H1 (cell line): ENCODE data around the gene G6PC3. TPM values are rescaled to one million over a fixed set of nuclear protein-coding genes. Genes with fewer than 3 reads are reported as not detected.

Experiments used
- CTCF ChIA-PET: fragments of 300-600 bp; sonication (Branson Sonifier 250); formaldehyde crosslinking; loops from one replicate; lab custom pipeline; 2021; ENCODE audit not compliant: partially characterized antibody; lab: Charles Lee
- POLR2A ChIA-PET: fragments of 300-600 bp; sonication (Branson Sonifier 250); formaldehyde crosslinking; loops from one replicate; lab custom pipeline; 2021; ENCODE audit warnings: inconsistent platforms; ENCODE audit not compliant: partially characterized antibody; lab: Charles Lee
- DNase-seq, 2 experiments: peaks; one replicate each; pipeline versions ENCODE4 v3.0.0 to v3.0.0-alpha.2; 2010 to 2022; ENCODE audit warnings: low spot score in 2 of 2, low read depth in 1 of 2, mixed read lengths in 1 of 2
- FAIRE-seq: peaks from 2 replicates; lab custom pipeline; 2011; peaks lifted over from hg19 to GRCh38; lab: Jason Lieb, UNC
- H2AFZ ChIP-seq: 2 replicates; pipeline ENCODE4 v1.8.1; 2012; ENCODE audit warnings: low read length, inconsistent platforms
- H2AK5ac ChIP-seq: 2 replicates; pipeline ENCODE4 v1.6.1; 2013; ENCODE audit warnings: low read depth, low read length
- H2BK120ac ChIP-seq: replicated peaks from 2 replicates; pipeline ENCODE3; 2013; ENCODE audit warnings: low read depth, low read length, inconsistent platforms
- H2BK12ac ChIP-seq: 2 replicates; pipeline ENCODE4 v1.6.1; 2013; ENCODE audit warnings: low read depth, low read length
- H2BK15ac ChIP-seq: 2 replicates; pipeline ENCODE4 v1.6.1; 2013; ENCODE audit warnings: low read length
- H2BK20ac ChIP-seq: 2 replicates; pipeline ENCODE4 v1.6.1; 2013; ENCODE audit warnings: low read length
- H2BK5ac ChIP-seq: 2 replicates; pipeline ENCODE4 v1.6.1; 2013; ENCODE audit warnings: low read depth, low read length
- H3K14ac ChIP-seq: 2 replicates; pipeline ENCODE4 v1.6.1; 2013; ENCODE audit warnings: inconsistent platforms; ENCODE audit not compliant: insufficient read length
- H3K18ac ChIP-seq: 2 replicates; pipeline ENCODE4 v1.6.1; 2013; ENCODE audit warnings: low read length; ENCODE audit errors: extremely low read depth
- H3K23ac ChIP-seq: 2 replicates; pipeline ENCODE4 v1.6.1; 2013; ENCODE audit warnings: inconsistent platforms; ENCODE audit not compliant: insufficient read length
- H3K23me2 ChIP-seq: 2 replicates; pipeline ENCODE4 v1.6.1; 2013; ENCODE audit warnings: low read depth, low read length
- H3K27ac ChIP-seq: 2 replicates; pipeline ENCODE4 v1.6.1; 2011; ENCODE audit warnings: low read depth, low read length, inconsistent platforms
- H3K27me3 ChIP-seq, 4 experiments: replicated peaks in 1 of 4; 1 replicate in 1 of 4; 2 replicates in 3 of 4; pipeline versions ENCODE4 v1.6.1 to v1.8.1; 2011 to 2013; ENCODE audit warnings: low read length in 3 of 4, mild to moderate bottlenecking in 3 of 4, inconsistent platforms in 2 of 4, mixed read lengths in 2 of 4, moderate library complexity in 1 of 4; ENCODE audit not compliant: control insufficient read depth in 3 of 4, insufficient read depth in 3 of 4; ENCODE audit errors: extremely low read depth in 1 of 4
- H3K36me3 ChIP-seq, 4 experiments: 2 replicates each; pipeline versions ENCODE4 v1.6.1 to v1.8.1; 2011 to 2013; ENCODE audit warnings: mild to moderate bottlenecking in 4 of 4, low read length in 3 of 4, moderate library complexity in 2 of 4, control low read depth in 1 of 4, inconsistent platforms in 1 of 4; ENCODE audit not compliant: insufficient read depth in 4 of 4, control insufficient read depth in 2 of 4
- H3K4ac ChIP-seq: replicated peaks from 2 replicates; pipeline ENCODE3; 2013; ENCODE audit warnings: low read length, low read depth, mixed read lengths, inconsistent platforms; ENCODE audit not compliant: insufficient read length
- H3K4me1 ChIP-seq, 4 experiments: replicated peaks in 1 of 4; 1 replicate in 1 of 4; 2 replicates in 3 of 4; pipeline versions ENCODE4 v1.6.1 to v1.8.1; 2011 to 2013; ENCODE audit warnings: low read length in 3 of 4, inconsistent platforms in 2 of 4, mixed read lengths in 1 of 4; ENCODE audit not compliant: insufficient read depth in 4 of 4, control insufficient read depth in 3 of 4
- H3K4me2 ChIP-seq, 2 experiments: 2 replicates each; pipeline versions ENCODE4 v1.6.1 to v1.8.1; 2011 to 2013; ENCODE audit warnings: low read depth in 2 of 2, low read length in 2 of 2, control low read depth in 1 of 2, inconsistent platforms in 1 of 2, mild to moderate bottlenecking in 1 of 2; ENCODE audit not compliant: insufficient read depth in 1 of 2
- H3K4me3 ChIP-seq, 4 experiments: fragments of 200-600, 300-600 bp in 1 of 4; sonication (generic), shearing (Covaris generic), sonication (Bioruptor Twin) in 1 of 4; 2 replicates each; pipeline versions ENCODE4 v1.5.1 to v1.8.1; 2011 to 2016; ENCODE audit warnings: low read length in 4 of 4, low read depth in 3 of 4, control low read depth in 2 of 4, inconsistent platforms in 2 of 4, mild to moderate bottlenecking in 2 of 4, mixed read lengths in 1 of 4, moderate library complexity in 1 of 4; ENCODE audit not compliant: insufficient read depth in 2 of 4; ENCODE audit errors: extremely low read depth in 1 of 4
- H3K56ac ChIP-seq: replicated peaks from 2 replicates; pipeline ENCODE3; 2013; ENCODE audit warnings: low read depth, mild to moderate bottlenecking, mixed read lengths, low read length, inconsistent platforms; ENCODE audit not compliant: insufficient read length
- H3K79me1 ChIP-seq: 2 replicates; pipeline ENCODE4 v1.6.1; 2013; ENCODE audit warnings: low read depth, low read length, control low read depth
- H3K79me2 ChIP-seq, 2 experiments: 2 replicates each; pipeline versions ENCODE4 v1.6.1 to v1.8.1; 2012 to 2013; ENCODE audit warnings: low read length in 2 of 2, mild to moderate bottlenecking in 2 of 2, inconsistent platforms in 1 of 2; ENCODE audit not compliant: insufficient read depth in 2 of 2, control insufficient read depth in 1 of 2
- H3K9ac ChIP-seq, 4 experiments: replicated peaks in 1 of 4; 1 replicate in 1 of 4; 2 replicates in 3 of 4; pipeline versions ENCODE4 v1.6.1 to v1.8.1; 2011 to 2013; ENCODE audit warnings: low read depth in 3 of 4, low read length in 3 of 4, control low read depth in 2 of 4, mild to moderate bottlenecking in 2 of 4, moderate library complexity in 2 of 4, inconsistent platforms in 1 of 4; ENCODE audit errors: extremely low read depth in 1 of 4
- H3K9me3 ChIP-seq, 2 experiments: 2 replicates each; pipeline versions ENCODE4 v1.6.1 to v1.8.1; 2012 to 2013; ENCODE audit warnings: mild to moderate bottlenecking in 2 of 2, moderate library complexity in 2 of 2, control low read depth in 1 of 2, inconsistent platforms in 1 of 2, low read depth in 1 of 2, low read length in 1 of 2, mixed read lengths in 1 of 2; ENCODE audit not compliant: insufficient read depth in 2 of 2
- H4K20me1 ChIP-seq, 2 experiments: replicated peaks in 1 of 2; 2 replicates each; pipeline versions ENCODE3 to v1.8.1; 2011 to 2013; ENCODE audit warnings: inconsistent platforms in 2 of 2, low read length in 2 of 2, mild to moderate bottlenecking in 1 of 2; ENCODE audit not compliant: insufficient read depth in 2 of 2, control insufficient read depth in 1 of 2
- H4K5ac ChIP-seq: 2 replicates; pipeline ENCODE4 v1.6.1; 2013; ENCODE audit warnings: low read length, low read depth, mixed read lengths, inconsistent platforms; ENCODE audit not compliant: insufficient read length
- H4K8ac ChIP-seq: 2 replicates; pipeline ENCODE4 v1.8.0; 2013; ENCODE audit warnings: mild to moderate bottlenecking, moderate library complexity, low read length, inconsistent platforms; ENCODE audit not compliant: insufficient read depth; ENCODE audit errors: extremely low read depth
- H4K91ac ChIP-seq: replicated peaks from 2 replicates; pipeline ENCODE3; 2013; ENCODE audit warnings: low read length, mixed read lengths, inconsistent platforms; ENCODE audit not compliant: insufficient read length
- NRF1 ChIP-seq: IDR thresholded peaks from 2 replicates; pipeline ENCODE4 v1.6.1; 2011; ENCODE audit warnings: mild to moderate bottlenecking, low read depth, low read length, improper control_type of control experiment
- WGBS, 2 experiments: shearing (Covaris generic) in 1 of 2; methylation state at CpG; one replicate each; pipeline versions ENCODE4 v1.1.6 to v1.1.7; 2013 to 2015; ENCODE audit warnings: low lambda C conversion rate in 2 of 2, mixed read lengths in 2 of 2, inconsistent platforms in 1 of 2, low coverage in 1 of 2, missing lambda C conversion rate in 1 of 2; ENCODE audit not compliant: insufficient replicate concordance in 2 of 2, insufficient coverage in 1 of 2, insufficient read length in 1 of 2; ENCODE audit errors: extremely low coverage in 1 of 2, missing lambda C conversion rate in 1 of 2; 5-methylcytosine and 5-hydroxymethylcytosine counted together
- polyA plus RNA-seq, 7 experiments: library from polyadenylated mRNA; depleted of rRNA in 3 of 7; stranded (reverse) in 5 of 7; unstranded in 2 of 7; fragments of >200 nt in 5 of 7; fragments of 200-250 nt in 2 of 7; gene quantifications; 1 replicate in 5 of 7; 2 replicates in 1 of 7; 4 replicates in 1 of 7; pipeline versions ENCODE4 v1.2.1 to v1.2.3, GENCODE V29; 2011 to 2013; ENCODE audit warnings: missing spikeins in 2 of 7, mixed read lengths in 2 of 7
- total RNA-seq: library from RNA; stranded (reverse); fragmentation: NEBNext Ultra II Directional; extraction: Animal tissue kit (Norgen Biotek cat#: 25700); gene quantifications from 2 replicates; pipeline ENCODE4 v1.2.1, GENCODE V29; 2021

The G6PC3 gene
- total and polyA plus RNA-seq, 2 of the 8 experiments (the other 6 are each of a cell fraction or from before 2014, with no cell fraction given), result 104 to 343 TPM

GRCh38 chr17:44123356-44124117 lies 53.0 kb downstream of the G6PC3 start, which contains the start of gene HDAC5:
HDAC5 (minus strand) TSS chr17:44123641; CDS start chr17:44117515, 6,126 bp downstream.
- Histone ChIP-seq H4K91ac (no peak within 1 kb of the TSS), H3K56ac (peak within 1 kb of the TSS; percentile 33), H3K18ac (peak within 1 kb of the TSS; percentile 85), H3K4me2 (peak within 1 kb of the TSS; percentile 81 to 93), H3K14ac (no peak within 1 kb of the TSS), H2AK5ac (no peak within 1 kb of the TSS; the same call in 1 of the 2 replicates), H2BK12ac (peak within 1 kb of the TSS; percentile 96; the same call in 1 of the 2 replicates), H2BK15ac (0 out of 2 replicates have a peak within 1 kb of the TSS, but pooled peaks have one; percentile 92), H4K8ac (peak within 1 kb of the TSS; percentile 96), H4K20me1 (peaks cover 0 to 8% of the 10 kb centered on the region in 2 experiments), H3K23ac (no peak within 1 kb of the TSS), H3K4me3 (peak within 1 kb of the TSS; percentile 77 to 99 (median 88)), H3K27ac (peak within 1 kb of the TSS; percentile 89), H2BK120ac (no peak within 1 kb of the TSS), H2BK5ac (peak within 1 kb of the TSS; percentile 90), H3K4me1 (peaks cover 14 to 26% (median 18%) of the 10 kb centered on the region in 4 experiments), H3K79me2 (peaks cover 0 to 45% of the 10 kb centered on the region in 2 experiments; a peak in 2 of 4 replicates), H3K79me1 (peaks cover 21% of the 10 kb centered on the region), H3K9ac (peak within 1 kb of the TSS; percentile 75 to 99 (median 85)), H4K5ac (peak within 1 kb of the TSS; percentile 82), H2AFZ (peak within 1 kb of the TSS; percentile 89), H3K23me2 (peaks cover 7% of the 10 kb centered on the region; the same call in 1 of the 2 replicates), H3K36me3 (no peaks in the 10 kb centered on the region), H3K4ac (no peak within 1 kb of the TSS), H2BK20ac (no peak within 1 kb of the TSS; the same call in 1 of the 2 replicates), H3K27me3 (no peaks in the 10 kb centered on the region), H3K9me3 (no peaks in the 10 kb centered on the region)
- CTCF ChIA-PET, result interaction anchor here (0.6 to 20.6 kb wide), 11 partner anchors 8 to 135 kb away, joined by 3 to 638 read pairs (median 5); partner anchors contain the start of genes ASB16 and HROB
- DNase-seq (peak; percentile 72 to 93), FAIRE-seq (no peak)
- WGBS, 2 experiments, result 2% methylated on average over 26 of the region's 78 CpGs; no CpG with 5 or more reads in 1 of the 2 experiments
- POLR2A ChIA-PET, result interaction anchor here (0.6 to 3.1 kb wide), 24 partner anchors 8 to 229 kb away, joined by 3 to 24 read pairs (median 4); partner anchors contain the start of genes ASB16, G6PC3, LSM12 and RUNDC3A
- TF ChIP-seq NRF1, result no peak
